BJ (cell line): ENCODE measurements around the gene KDM5B. TPM values are rescaled to one million over a fixed set of nuclear protein-coding genes. Genes with fewer than 3 reads are reported as not detected.

Experiments used
- CTCF ChIA-PET: fragments of 350-600 bp; formaldehyde crosslinking; extraction: SDS; loops from one replicate; lab custom pipeline; 2021; ENCODE audit warnings: antibody characterized with exemption, inconsistent platforms; lab: Yijun Ruan, JAX
- POLR2A ChIA-PET: fragments of 300-600 bp; sonication (Branson Sonifier 250); formaldehyde crosslinking; extraction: SDS; loops from one replicate; lab custom pipeline; 2021; ENCODE audit warnings: antibody characterized with exemption; lab: Charles Lee
- DNase-seq: peaks from one replicate; pipeline ENCODE4 v3.0.0-alpha.2; 2011; ENCODE audit warnings: low read depth
- H3K27me3 ChIP-seq: 2 replicates; pipeline ENCODE4 v1.6.0; 2011; ENCODE audit warnings: low read length; ENCODE audit not compliant: control insufficient read depth, insufficient read depth
- H3K36me3 ChIP-seq: 2 replicates; pipeline ENCODE4 v1.5.1; 2011; ENCODE audit warnings: low read length; ENCODE audit not compliant: control insufficient read depth, insufficient read depth
- H3K4me3 ChIP-seq: 2 replicates; pipeline ENCODE4 v1.5.1; 2011; ENCODE audit warnings: low read depth, mild to moderate bottlenecking, control low read depth, low read length
- polyA plus RNA-seq: library from polyadenylated mRNA; depleted of rRNA; stranded (reverse); fragments of >200 nt; gene quantifications from 2 replicates; pipeline ENCODE4 v1.2.3, GENCODE V29; 2011
- TF ChIP-seq, protein P1 (sequence below): IDR thresholded peaks from 2 replicates; pipeline ENCODE4 v1.5.1; 2011; ENCODE audit warnings: low read depth, mild to moderate bottlenecking, control low read depth, inconsistent platforms, low read length, moderate library complexity; ENCODE audit not compliant: insufficient read depth

KDM5B gene
- polyA plus RNA-seq, 1 experiment = 39.6 TPM

DNA sequence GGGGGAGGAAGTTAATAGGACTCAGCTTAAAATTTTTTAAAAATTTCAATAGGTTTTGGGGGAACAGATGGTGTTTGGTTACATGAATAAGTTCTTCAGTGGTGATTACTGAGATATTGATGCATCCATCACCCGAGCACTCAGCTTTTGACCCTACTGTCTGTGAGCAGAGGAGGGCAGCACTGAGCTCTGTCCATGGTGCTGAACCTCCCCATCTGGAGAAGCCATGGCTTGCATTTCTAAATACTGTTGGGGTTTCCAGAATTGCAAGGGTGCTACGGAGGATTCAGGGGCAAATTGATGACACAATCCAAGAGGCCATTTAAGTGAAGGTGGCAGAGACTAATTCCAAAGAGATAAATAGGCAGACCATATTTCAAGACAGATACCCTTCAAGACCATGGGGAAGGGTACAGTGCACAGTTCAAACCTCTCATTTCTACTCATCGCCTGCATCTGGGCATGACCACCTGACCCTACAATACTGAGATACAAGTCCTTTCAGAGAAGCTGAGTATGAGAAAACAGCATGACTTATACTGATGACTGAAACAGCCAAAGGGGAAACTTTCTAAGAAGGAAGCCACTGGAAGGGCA lies 115.2 kb downstream of the KDM5B start:
- ChIA-PET CTCF (interaction anchor here (0.9 to 2.0 kb wide), 4 partner anchors 7 to 36 kb away, joined by 3 to 4 read pairs (median 4); no protein-coding TSS in a partner anchor), POLR2A (no interaction called here)
- TF ChIP-seq, protein P1, sequence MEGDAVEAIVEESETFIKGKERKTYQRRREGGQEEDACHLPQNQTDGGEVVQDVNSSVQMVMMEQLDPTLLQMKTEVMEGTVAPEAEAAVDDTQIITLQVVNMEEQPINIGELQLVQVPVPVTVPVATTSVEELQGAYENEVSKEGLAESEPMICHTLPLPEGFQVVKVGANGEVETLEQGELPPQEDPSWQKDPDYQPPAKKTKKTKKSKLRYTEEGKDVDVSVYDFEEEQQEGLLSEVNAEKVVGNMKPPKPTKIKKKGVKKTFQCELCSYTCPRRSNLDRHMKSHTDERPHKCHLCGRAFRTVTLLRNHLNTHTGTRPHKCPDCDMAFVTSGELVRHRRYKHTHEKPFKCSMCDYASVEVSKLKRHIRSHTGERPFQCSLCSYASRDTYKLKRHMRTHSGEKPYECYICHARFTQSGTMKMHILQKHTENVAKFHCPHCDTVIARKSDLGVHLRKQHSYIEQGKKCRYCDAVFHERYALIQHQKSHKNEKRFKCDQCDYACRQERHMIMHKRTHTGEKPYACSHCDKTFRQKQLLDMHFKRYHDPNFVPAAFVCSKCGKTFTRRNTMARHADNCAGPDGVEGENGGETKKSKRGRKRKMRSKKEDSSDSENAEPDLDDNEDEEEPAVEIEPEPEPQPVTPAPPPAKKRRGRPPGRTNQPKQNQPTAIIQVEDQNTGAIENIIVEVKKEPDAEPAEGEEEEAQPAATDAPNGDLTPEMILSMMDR = peak; percentile 43
- Histone ChIP-seq H3K36me3 (no peaks in the 10 kb centered on the region), H3K27me3 (peaks cover 14% of the 10 kb centered on the region), H3K4me3 (no peak overlapping the region)
- no peak for DNase-seq

DNA sequence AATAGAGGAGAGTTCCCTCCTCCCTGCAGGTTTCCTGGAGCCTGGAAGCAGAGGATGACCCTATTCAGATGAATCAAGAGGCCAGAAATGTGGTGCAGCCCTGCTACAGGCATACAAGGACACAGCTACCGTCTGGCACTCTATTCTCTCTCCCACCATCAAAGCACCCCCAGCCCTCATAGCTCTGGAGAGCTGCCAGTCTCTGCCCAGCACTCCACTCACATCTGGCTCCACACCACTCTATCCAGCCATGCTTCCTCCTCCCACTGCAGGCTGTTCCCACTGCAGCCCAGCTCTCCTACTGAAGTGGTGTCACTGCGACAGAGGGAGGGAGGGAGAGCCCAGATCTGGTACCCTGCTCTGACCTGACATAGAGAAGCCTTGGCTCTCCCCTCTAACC lies 116.4 kb downstream of the KDM5B start:
- ChIA-PET POLR2A (no interaction called here), CTCF (interaction anchor here (0.6 to 2.0 kb wide), 2 partner anchors 9 to 376 kb away, joined by 3 to 4 read pairs; no protein-coding TSS in a partner anchor)
- no peak for DNase-seq
- Histone ChIP-seq H3K27me3 (peaks cover 12% of the 10 kb centered on the region), H3K4me3 (no peak overlapping the region), H3K36me3 (no peaks in the 10 kb centered on the region)
- TF ChIP-seq, protein P1 = no peak

DNA sequence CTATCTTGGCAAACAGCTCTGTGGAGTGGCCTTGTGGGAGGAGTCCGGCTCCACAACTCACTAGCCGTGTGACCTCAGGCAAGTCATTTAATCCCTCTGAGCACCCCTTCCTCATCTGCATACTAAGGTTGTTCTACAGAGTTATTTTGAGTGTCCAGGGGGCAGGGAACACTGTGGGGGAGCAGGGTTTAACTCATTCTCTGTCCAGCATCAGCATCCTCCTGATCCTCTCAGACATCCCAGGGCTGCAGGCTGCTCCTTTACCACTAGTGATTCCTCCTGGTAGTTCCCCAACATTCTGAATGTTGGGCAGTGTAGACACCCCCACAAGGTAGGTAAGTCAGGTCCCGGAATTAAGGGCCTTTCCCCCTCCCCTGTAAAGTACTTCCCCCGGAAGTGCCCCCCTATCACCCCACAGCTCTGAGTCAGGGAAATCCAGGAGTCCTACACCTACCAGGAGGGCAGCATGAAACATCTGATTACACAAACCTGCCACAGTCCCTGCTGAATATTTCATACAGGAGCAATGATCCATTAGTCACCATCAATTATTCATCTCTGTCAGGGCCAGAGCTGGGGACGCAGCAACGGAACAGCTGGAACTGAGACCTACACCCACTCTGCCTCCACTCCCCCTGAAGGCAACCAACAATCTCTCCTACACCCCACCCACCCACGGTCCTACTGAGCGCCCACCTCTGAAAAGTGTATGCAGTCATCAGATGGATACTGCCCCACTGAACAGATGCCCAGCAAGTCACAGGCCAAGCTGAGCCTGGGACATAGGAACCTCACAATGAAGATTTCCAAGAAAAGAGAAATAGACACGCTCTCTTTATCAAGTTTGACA lies 118.5 kb downstream of the KDM5B start:
- ChIA-PET CTCF (interaction anchor here (0.6 kb wide), 1 partner anchor 11 kb away, joined by 5 read pairs; no protein-coding TSS in a partner anchor), POLR2A (no interaction called here)
- DNase-seq = no peak
- TF ChIP-seq, protein P1 = no peak
- Histone ChIP-seq H3K27me3 (peaks cover 23% of the 10 kb centered on the region), H3K4me3 (no peak overlapping the region), H3K36me3 (no peaks in the 10 kb centered on the region)

DNA sequence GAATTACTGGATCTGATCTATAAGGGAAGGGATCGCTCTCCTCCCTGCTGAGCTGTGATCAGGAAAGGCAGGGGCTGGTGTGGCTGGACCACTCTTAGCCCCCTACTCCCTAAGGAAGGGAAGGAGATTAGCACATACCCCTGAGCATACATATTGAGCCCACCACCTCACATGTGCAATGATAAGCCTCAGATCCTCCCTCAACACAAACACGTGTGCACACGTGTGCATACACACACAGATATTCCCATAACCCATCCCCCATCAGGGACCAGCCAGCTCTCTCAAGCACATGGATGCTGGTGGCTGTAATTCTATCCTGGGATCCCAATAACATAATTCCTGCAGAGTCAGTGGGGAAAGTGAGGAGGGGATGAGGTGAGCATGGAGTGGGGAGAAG lies 119.1 kb downstream of the KDM5B start:
- POLR2A ChIA-PET = no interaction called here
- H3K27me3 ChIP-seq = peaks cover 24% of the 10 kb centered on the region
- TF ChIP-seq, protein P1 = no peak
- no peak overlapping the region for H3K4me3 ChIP-seq
- CTCF ChIA-PET = interaction anchor here (0.6 to 0.8 kb wide), 2 partner anchors 19 to 143 kb away, joined by 3 to 4 read pairs; no protein-coding TSS in a partner anchor
- H3K36me3 ChIP-seq = no peaks in the 10 kb centered on the region
- no peak for DNase-seq

DNA sequence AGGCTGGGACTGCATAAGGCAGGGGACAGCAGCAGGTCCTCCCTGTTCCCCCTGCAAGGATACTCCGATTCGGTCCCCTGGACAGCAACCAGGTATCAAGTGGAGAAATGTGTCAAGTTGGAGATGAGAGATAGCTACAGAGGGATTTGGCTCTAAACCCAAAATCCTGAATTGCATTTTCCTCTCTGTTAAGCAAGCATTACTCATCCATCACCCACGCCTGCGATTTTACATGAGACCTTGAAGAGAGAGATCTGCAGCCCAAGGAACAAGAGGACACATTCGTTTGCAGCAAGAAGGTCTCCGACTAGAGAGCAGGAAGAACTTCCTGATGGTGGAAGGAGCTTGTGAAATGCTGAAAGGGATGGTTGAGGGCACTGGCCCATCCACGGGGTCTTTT lies 119.8 kb downstream of the KDM5B start:
- no peak for DNase-seq
- H3K4me3 ChIP-seq = no peak overlapping the region
- H3K36me3 ChIP-seq = no peaks in the 10 kb centered on the region
- H3K27me3 ChIP-seq = peaks cover 24% of the 10 kb centered on the region
- CTCF ChIA-PET = interaction anchor here (0.6 to 0.8 kb wide), 2 partner anchors 18 to 144 kb away, joined by 3 to 4 read pairs; no protein-coding TSS in a partner anchor
- TF ChIP-seq, protein P1 = no peak
- POLR2A ChIA-PET = no interaction called here
